ENCODE results near the gene AHCYL2. TPM values are rescaled to one million over a fixed set of nuclear protein-coding genes. Genes with fewer than 3 reads are reported as not detected.

The AHCYL2 gene
- total RNA-seq, 1 donor from 2014 or later: 14.7 TPM

GRCh38 chr7:129327076-129327475, 102.2 kb downstream of the AHCYL2 start:
- no peaks in the 10 kb centered on the region for H3K27me3 ChIP-seq (ENCODE audit: insufficient read depth, low read length)
- H3K27me3 Mint-ChIP-seq (ENCODE audit: low read depth, unreplicated experiment): no peaks in the 10 kb centered on the region
- H3K27ac ChIP-seq (ENCODE audit: low read depth, low read length): no peak overlapping the region
- H3K4me3 ChIP-seq (ENCODE audit: insufficient read depth, low read depth, low read length): no peak overlapping the region
- DNase-seq (ENCODE audit: low read depth): no peak
- H3K36me3 ChIP-seq (ENCODE audit: insufficient read depth, low read length): no peaks in the 10 kb centered on the region
- no peaks in the 10 kb centered on the region for H4K20me1 ChIP-seq (ENCODE audit: insufficient read depth, low read length)
- no peak for TF ChIP-seq EZH2 (IDR thresholded peaks at IDR 0.05; ENCODE audit: insufficient read depth, low read length)
- TF ChIP-seq, protein P1, sequence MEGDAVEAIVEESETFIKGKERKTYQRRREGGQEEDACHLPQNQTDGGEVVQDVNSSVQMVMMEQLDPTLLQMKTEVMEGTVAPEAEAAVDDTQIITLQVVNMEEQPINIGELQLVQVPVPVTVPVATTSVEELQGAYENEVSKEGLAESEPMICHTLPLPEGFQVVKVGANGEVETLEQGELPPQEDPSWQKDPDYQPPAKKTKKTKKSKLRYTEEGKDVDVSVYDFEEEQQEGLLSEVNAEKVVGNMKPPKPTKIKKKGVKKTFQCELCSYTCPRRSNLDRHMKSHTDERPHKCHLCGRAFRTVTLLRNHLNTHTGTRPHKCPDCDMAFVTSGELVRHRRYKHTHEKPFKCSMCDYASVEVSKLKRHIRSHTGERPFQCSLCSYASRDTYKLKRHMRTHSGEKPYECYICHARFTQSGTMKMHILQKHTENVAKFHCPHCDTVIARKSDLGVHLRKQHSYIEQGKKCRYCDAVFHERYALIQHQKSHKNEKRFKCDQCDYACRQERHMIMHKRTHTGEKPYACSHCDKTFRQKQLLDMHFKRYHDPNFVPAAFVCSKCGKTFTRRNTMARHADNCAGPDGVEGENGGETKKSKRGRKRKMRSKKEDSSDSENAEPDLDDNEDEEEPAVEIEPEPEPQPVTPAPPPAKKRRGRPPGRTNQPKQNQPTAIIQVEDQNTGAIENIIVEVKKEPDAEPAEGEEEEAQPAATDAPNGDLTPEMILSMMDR (IDR thresholded peaks at IDR 0.05; ENCODE audit: insufficient read depth, low read depth, low read length): no peak
- no peaks in the 10 kb centered on the region for H3K79me2 ChIP-seq (ENCODE audit: insufficient read depth, low read length)
- no peak overlapping the region for H3K4me3 Mint-ChIP-seq (ENCODE audit: unreplicated experiment)
- H3K36me3 Mint-ChIP-seq (ENCODE audit: low read depth, unreplicated experiment): peaks cover 5% of the 10 kb centered on the region
- peaks cover under 1% of the 10 kb centered on the region for H3K4me1 ChIP-seq (ENCODE audit: insufficient read depth, low read length)
- H3K9me3 Mint-ChIP-seq (ENCODE audit: unreplicated experiment): peaks cover 2% of the 10 kb centered on the region
- H3K9me3 ChIP-seq (ENCODE audit: insufficient read depth, low read depth, low read length): no peaks in the 10 kb centered on the region
- H3K9ac ChIP-seq (ENCODE audit: low read length): no peak overlapping the region
- no peak for FAIRE-seq
- no peak overlapping the region for H3K4me2 ChIP-seq (ENCODE audit: low read length)
- H3K4me1 Mint-ChIP-seq (ENCODE audit: low read depth, unreplicated experiment): no peaks in the 10 kb centered on the region
- H2AFZ ChIP-seq (ENCODE audit: low read depth, low read length): no peak overlapping the region
- H3K27ac Mint-ChIP-seq (ENCODE audit: unreplicated experiment): no peak overlapping the region

DNA sequence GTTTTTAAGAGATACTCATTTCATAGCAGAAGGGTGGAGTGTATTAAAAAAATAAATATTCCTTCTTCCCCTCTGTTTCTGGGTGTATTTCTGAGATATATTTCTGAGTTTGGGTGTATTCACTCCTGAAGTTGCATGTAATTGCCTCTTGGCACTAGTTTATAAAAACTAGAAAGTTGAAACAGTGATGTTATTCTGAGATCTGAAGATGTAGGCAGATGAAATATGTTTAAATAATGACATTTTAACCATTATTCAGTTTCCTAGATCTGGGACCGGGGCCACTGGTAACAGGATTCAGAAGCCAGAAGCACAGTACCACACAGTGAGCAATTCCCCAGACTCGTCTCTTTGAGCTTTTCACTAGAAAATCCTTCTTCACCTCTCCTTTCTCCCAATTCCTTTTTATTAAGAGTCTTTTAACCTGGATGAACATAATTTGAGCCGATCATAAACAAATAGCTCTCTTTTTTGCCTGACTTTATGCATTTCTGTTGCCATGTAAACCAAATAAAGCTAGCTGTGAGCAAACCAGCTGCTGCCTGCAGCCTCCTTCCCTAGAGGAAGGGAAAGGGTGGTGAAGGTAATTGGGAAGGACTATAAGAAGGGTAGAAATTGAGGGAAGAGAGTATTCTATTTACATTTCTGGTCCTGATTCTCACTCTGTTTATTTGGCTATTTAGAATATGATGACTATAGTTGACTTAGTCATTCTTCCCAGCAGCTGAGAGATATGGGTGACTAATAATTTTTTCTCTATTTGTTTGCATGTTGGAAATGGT, 107.6 kb downstream of the AHCYL2 start:
- Mint-ChIP-seq H3K27me3 (ENCODE audit: low read depth, unreplicated experiment) (no peaks in the 10 kb centered on the region), H3K36me3 (ENCODE audit: low read depth, unreplicated experiment) (no peaks in the 10 kb centered on the region), H3K4me1 (ENCODE audit: low read depth, unreplicated experiment) (peaks cover 5% of the 10 kb centered on the region), H3K9me3 (ENCODE audit: unreplicated experiment) (no peaks in the 10 kb centered on the region), H3K4me3 (ENCODE audit: unreplicated experiment) (no peak overlapping the region), H3K27ac (ENCODE audit: unreplicated experiment) (no peak overlapping the region)
- H3K27ac ChIP-seq (ENCODE audit: low read depth, low read length): peak overlapping the region; percentile 65
- H3K27me3 ChIP-seq (ENCODE audit: insufficient read depth, low read length): no peaks in the 10 kb centered on the region
- DNase-seq (ENCODE audit: low read depth) (peak; percentile 60), FAIRE-seq (no peak)
- no peaks in the 10 kb centered on the region for H3K79me2 ChIP-seq (ENCODE audit: insufficient read depth, low read length)
- no peak for TF ChIP-seq EZH2 (IDR thresholded peaks at IDR 0.05; ENCODE audit: insufficient read depth, low read length)
- TF ChIP-seq, protein P1 (IDR thresholded peaks at IDR 0.05; ENCODE audit: insufficient read depth, low read depth, low read length): no peak
- H3K9ac ChIP-seq (ENCODE audit: low read length): peak overlapping the region; percentile 37
- H3K36me3 ChIP-seq (ENCODE audit: insufficient read depth, low read length): no peaks in the 10 kb centered on the region
- H3K4me3 ChIP-seq (ENCODE audit: insufficient read depth, low read depth, low read length): no peak overlapping the region
- no peaks in the 10 kb centered on the region for H3K9me3 ChIP-seq (ENCODE audit: insufficient read depth, low read depth, low read length)
- H2AFZ ChIP-seq (ENCODE audit: low read depth, low read length): no peak overlapping the region
- no peaks in the 10 kb centered on the region for H4K20me1 ChIP-seq (ENCODE audit: insufficient read depth, low read length)
- H3K4me2 ChIP-seq (ENCODE audit: low read length): peak overlapping the region; percentile 59
- peaks cover 7% of the 10 kb centered on the region for H3K4me1 ChIP-seq (ENCODE audit: insufficient read depth, low read length)

- TF ChIP-seq EZH2 (IDR thresholded peaks at IDR 0.05; ENCODE audit: insufficient read depth, low read length): no peak
- TF ChIP-seq, protein P1 (IDR thresholded peaks at IDR 0.05; ENCODE audit: insufficient read depth, low read depth, low read length): no peak
- no peaks in the 10 kb centered on the region for H3K79me2 ChIP-seq (ENCODE audit: insufficient read depth, low read length)
Observed at GRCh38 chr7:129334473-129334872, 109.6 kb downstream of the AHCYL2 start.

More at GRCh38 chr7:129334473-129334872, 109.6 kb downstream of the AHCYL2 start:
- H3K27ac ChIP-seq (ENCODE audit: low read depth, low read length): no peak overlapping the region
- no peak overlapping the region for H3K4me3 Mint-ChIP-seq (ENCODE audit: unreplicated experiment)
- H3K9me3 ChIP-seq (ENCODE audit: insufficient read depth, low read depth, low read length): no peaks in the 10 kb centered on the region
- no peak overlapping the region for H3K4me2 ChIP-seq (ENCODE audit: low read length)
- no peaks in the 10 kb centered on the region for H3K36me3 ChIP-seq (ENCODE audit: insufficient read depth, low read length)
- H3K9me3 Mint-ChIP-seq (ENCODE audit: unreplicated experiment): no peaks in the 10 kb centered on the region
- H3K36me3 Mint-ChIP-seq (ENCODE audit: low read depth, unreplicated experiment): no peaks in the 10 kb centered on the region
- FAIRE-seq: no peak
- H3K9ac ChIP-seq (ENCODE audit: low read length): no peak overlapping the region
- no peaks in the 10 kb centered on the region for H3K27me3 Mint-ChIP-seq (ENCODE audit: low read depth, unreplicated experiment)
- H3K4me1 Mint-ChIP-seq (ENCODE audit: low read depth, unreplicated experiment): peaks cover 5% of the 10 kb centered on the region
- no peak for DNase-seq (ENCODE audit: low read depth)
- no peaks in the 10 kb centered on the region for H3K27me3 ChIP-seq (ENCODE audit: insufficient read depth, low read length)
- no peak overlapping the region for H2AFZ ChIP-seq (ENCODE audit: low read depth, low read length)
- H4K20me1 ChIP-seq (ENCODE audit: insufficient read depth, low read length): no peaks in the 10 kb centered on the region
- H3K4me3 ChIP-seq (ENCODE audit: insufficient read depth, low read depth, low read length): no peak overlapping the region
- no peak overlapping the region for H3K27ac Mint-ChIP-seq (ENCODE audit: unreplicated experiment)
- peaks cover 7% of the 10 kb centered on the region for H3K4me1 ChIP-seq (ENCODE audit: insufficient read depth, low read length)

All from astrocyte (in vitro differentiated cells and primary cell).